ENCODE data around the gene UBE2L5.

UBE2L5 gene

GRCh38 chr13:30406779-30407416 is 15.4 kb upstream of the UBE2L5 start:
- DNase-seq, result no peak

- DNase-seq, result peak; percentile 90
Observed at GRCh38 chr13:30408319-30409101, 13.8 kb upstream of the UBE2L5 start.

- DNase-seq, result no peak
Observed at GRCh38 chr13:30409886-30410704, 12.2 kb upstream of the UBE2L5 start.

- no peak for DNase-seq
Observed at GRCh38 chr13:30410705-30411125, 11.6 kb upstream of the UBE2L5 start.

- DNase-seq, result no peak
Observed at GRCh38 chr13:30412346-30412745, 9.9 kb upstream of the UBE2L5 start.

GRCh38 chr13:30413842-30414241 is 8.5 kb upstream of the UBE2L5 start:
- no peak for DNase-seq

GRCh38 chr13:30415430-30416030 is 6.8 kb upstream of the UBE2L5 start:
- DNase-seq, result no peak

GRCh38 chr13:30416471-30416870 is 5.8 kb upstream of the UBE2L5 start:
- no peak for DNase-seq

- no peak for DNase-seq
Observed at GRCh38 chr13:30418075-30418716, 4.1 kb upstream of the UBE2L5 start.

- no peak for DNase-seq
Observed at GRCh38 chr13:30418717-30419459, 3.4 kb upstream of the UBE2L5 start.

- DNase-seq, result peak; percentile 47
Observed at GRCh38 chr13:30421093-30422053, 920 bp upstream of the UBE2L5 start.

GRCh38 chr13:30423891-30424290 is 1.6 kb downstream of the UBE2L5 start:
- no peak for DNase-seq

- DNase-seq, result no peak
Observed at GRCh38 chr13:30429235-30429634, 6.9 kb downstream of the UBE2L5 start.

- DNase-seq, result no peak
Observed at GRCh38 chr13:30429721-30430694, 7.7 kb downstream of the UBE2L5 start.

GRCh38 chr13:30431269-30431940 is 9.1 kb downstream of the UBE2L5 start:
- no peak for DNase-seq

- DNase-seq, result no peak
Observed at GRCh38 chr13:30435911-30436451, 13.7 kb downstream of the UBE2L5 start.

- no peak for DNase-seq
Observed at GRCh38 chr13:30437177-30437576, 14.9 kb downstream of the UBE2L5 start.

- DNase-seq, result no peak
Observed at GRCh38 chr13:30438286-30438685, 16.0 kb downstream of the UBE2L5 start.

Measured in activated CD4-positive, CD25-positive, alpha-beta regulatory T cell treated with anti-CD3 and anti-CD28 coated beads, Interleukin-2, amount 50 U/mL, for 72 hours (primary cell).